ENCODE data around the gene SF3B3. TPM values are rescaled to one million over a fixed set of nuclear protein-coding genes. Genes with fewer than 3 reads are reported as not detected.

Gene SF3B3
- total and polyA plus RNA-seq, 10 of the 15 experiments (the other 5 are each of a cell fraction or from before 2014, with no cell fraction given): 134 to 453 (median 215) TPM

DNA sequence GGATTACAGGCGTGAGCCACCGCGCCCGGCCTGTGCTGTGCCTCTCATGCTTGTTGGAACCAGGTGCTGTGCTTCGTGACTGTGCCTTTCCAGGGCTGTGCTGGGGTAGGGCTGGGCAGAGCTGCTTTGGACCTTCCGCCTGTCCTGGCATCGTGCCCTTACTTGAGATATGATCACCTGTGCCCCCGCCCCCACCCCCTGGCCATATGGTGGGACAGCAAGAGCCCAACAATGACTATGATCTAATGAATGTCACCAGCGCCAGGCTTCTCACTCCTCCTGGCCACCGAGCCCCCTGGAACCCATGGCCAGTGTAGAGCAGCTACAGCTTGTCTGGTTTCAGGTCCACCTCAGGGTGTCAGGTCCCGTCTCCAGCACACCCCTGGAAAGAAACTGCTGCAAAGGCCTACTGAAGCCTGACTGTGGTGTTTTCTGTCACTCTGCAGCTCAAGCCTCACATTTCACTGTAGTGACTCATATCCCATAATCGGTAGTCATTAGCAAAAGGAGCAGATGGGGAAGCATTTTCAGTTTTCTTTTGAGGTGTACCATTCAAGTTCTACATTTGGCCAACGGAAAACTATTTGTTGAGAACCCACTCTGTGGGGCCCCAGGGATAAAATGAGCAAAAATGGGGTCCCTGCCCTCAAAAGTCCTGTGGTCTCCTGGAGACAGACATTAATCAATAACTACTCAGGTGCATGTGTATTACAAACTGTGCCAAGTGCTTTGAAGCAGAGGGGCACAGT, 47.2 kb upstream of the SF3B3 start (continued):
- peak; percentile 80 for TF ChIP-seq MEF2A (IDR thresholded peaks at IDR 0.05; ENCODE audit: insufficient read depth, low read depth, low read length)
- TF ChIP-seq SP1 (IDR thresholded peaks at IDR 0.05; ENCODE audit: low read depth, low read length): peak; percentile 37
- TF ChIP-seq KLF5 (IDR thresholded peaks at IDR 0.05; ENCODE audit: partially characterized antibody): no peak
- TF ChIP-seq NR2C1 (IDR thresholded peaks at IDR 0.05): no peak
- peak; percentile 86 for TF ChIP-seq RUNX3 (IDR thresholded peaks at IDR 0.05; ENCODE audit: low read length)
- TF ChIP-seq, protein P1, sequence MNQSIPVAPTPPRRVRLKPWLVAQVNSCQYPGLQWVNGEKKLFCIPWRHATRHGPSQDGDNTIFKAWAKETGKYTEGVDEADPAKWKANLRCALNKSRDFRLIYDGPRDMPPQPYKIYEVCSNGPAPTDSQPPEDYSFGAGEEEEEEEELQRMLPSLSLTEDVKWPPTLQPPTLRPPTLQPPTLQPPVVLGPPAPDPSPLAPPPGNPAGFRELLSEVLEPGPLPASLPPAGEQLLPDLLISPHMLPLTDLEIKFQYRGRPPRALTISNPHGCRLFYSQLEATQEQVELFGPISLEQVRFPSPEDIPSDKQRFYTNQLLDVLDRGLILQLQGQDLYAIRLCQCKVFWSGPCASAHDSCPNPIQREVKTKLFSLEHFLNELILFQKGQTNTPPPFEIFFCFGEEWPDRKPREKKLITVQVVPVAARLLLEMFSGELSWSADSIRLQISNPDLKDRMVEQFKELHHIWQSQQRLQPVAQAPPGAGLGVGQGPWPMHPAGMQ (IDR thresholded peaks at IDR 0.05; ENCODE audit: borderline replicate concordance): no peak
- TF ChIP-seq NFYB (IDR thresholded peaks at IDR 0.05; ENCODE audit: insufficient read depth, low read depth, low read length): no peak
- TF ChIP-seq KAT2A (conservative IDR thresholded peaks at IDR 0.05; ENCODE audit: control insufficient read depth, low read depth, low read length): no peak
- no peak for TF ChIP-seq EZH2 (IDR thresholded peaks at IDR 0.05; ENCODE audit: borderline replicate concordance, control insufficient read depth, low read depth, low read length)
- TF ChIP-seq, protein P2, sequence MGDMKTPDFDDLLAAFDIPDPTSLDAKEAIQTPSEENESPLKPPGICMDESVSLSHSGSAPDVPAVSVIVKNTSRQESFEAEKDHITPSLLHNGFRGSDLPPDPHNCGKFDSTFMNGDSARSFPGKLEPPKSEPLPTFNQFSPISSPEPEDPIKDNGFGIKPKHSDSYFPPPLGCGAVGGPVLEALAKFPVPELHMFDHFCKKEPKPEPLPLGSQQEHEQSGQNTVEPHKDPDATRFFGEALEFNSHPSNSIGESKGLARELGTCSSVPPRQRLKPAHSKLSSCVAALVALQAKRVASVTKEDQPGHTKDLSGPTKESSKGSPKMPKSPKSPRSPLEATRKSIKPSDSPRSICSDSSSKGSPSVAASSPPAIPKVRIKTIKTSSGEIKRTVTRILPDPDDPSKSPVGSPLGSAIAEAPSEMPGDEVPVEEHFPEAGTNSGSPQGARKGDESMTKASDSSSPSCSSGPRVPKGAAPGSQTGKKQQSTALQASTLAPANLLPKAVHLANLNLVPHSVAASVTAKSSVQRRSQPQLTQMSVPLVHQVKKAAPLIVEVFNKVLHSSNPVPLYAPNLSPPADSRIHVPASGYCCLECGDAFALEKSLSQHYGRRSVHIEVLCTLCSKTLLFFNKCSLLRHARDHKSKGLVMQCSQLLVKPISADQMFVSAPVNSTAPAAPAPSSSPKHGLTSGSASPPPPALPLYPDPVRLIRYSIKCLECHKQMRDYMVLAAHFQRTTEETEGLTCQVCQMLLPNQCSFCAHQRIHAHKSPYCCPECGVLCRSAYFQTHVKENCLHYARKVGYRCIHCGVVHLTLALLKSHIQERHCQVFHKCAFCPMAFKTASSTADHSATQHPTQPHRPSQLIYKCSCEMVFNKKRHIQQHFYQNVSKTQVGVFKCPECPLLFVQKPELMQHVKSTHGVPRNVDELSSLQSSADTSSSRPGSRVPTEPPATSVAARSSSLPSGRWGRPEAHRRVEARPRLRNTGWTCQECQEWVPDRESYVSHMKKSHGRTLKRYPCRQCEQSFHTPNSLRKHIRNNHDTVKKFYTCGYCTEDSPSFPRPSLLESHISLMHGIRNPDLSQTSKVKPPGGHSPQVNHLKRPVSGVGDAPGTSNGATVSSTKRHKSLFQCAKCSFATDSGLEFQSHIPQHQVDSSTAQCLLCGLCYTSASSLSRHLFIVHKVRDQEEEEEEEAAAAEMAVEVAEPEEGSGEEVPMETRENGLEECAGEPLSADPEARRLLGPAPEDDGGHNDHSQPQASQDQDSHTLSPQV (IDR thresholded peaks at IDR 0.05): no peak
- TF ChIP-seq, protein P3, sequence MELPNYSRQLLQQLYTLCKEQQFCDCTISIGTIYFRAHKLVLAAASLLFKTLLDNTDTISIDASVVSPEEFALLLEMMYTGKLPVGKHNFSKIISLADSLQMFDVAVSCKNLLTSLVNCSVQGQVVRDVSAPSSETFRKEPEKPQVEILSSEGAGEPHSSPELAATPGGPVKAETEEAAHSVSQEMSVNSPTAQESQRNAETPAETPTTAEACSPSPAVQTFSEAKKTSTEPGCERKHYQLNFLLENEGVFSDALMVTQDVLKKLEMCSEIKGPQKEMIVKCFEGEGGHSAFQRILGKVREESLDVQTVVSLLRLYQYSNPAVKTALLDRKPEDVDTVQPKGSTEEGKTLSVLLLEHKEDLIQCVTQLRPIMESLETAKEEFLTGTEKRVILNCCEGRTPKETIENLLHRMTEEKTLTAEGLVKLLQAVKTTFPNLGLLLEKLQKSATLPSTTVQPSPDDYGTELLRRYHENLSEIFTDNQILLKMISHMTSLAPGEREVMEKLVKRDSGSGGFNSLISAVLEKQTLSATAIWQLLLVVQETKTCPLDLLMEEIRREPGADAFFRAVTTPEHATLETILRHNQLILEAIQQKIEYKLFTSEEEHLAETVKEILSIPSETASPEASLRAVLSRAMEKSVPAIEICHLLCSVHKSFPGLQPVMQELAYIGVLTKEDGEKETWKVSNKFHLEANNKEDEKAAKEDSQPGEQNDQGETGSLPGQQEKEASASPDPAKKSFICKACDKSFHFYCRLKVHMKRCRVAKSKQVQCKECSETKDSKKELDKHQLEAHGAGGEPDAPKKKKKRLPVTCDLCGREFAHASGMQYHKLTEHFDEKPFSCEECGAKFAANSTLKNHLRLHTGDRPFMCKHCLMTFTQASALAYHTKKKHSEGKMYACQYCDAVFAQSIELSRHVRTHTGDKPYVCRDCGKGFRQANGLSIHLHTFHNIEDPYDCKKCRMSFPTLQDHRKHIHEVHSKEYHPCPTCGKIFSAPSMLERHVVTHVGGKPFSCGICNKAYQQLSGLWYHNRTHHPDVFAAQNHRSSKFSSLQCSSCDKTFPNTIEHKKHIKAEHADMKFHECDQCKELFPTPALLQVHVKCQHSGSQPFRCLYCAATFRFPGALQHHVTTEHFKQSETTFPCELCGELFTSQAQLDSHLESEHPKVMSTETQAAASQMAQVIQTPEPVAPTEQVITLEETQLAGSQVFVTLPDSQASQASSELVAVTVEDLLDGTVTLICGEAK (IDR thresholded peaks at IDR 0.05; ENCODE audit: borderline replicate concordance): peak; percentile 25; the same call in 1 of the 2 replicates
- TF ChIP-seq FOS (IDR thresholded peaks at IDR 0.05; ENCODE audit: borderline replicate concordance, extremely low read depth, insufficient read length): no peak
- TF ChIP-seq WRNIP1 (IDR thresholded peaks at IDR 0.05; ENCODE audit: borderline replicate concordance, low read depth, low read length): no peak
- no peak for TF ChIP-seq ESRRA (IDR thresholded peaks at IDR 0.05; ENCODE audit: low read length)
- peak; percentile 78 for TF ChIP-seq SMARCA5 (IDR thresholded peaks at IDR 0.05)
- TF ChIP-seq DPF2 (IDR thresholded peaks at IDR 0.05): peak; percentile 94
- no peak; the same call in 1 of the 2 replicates for TF ChIP-seq TCF7 (IDR thresholded peaks at IDR 0.05; ENCODE audit: borderline replicate concordance)
- no peak for TF ChIP-seq HCFC1 (IDR thresholded peaks at IDR 0.05; ENCODE audit: low read length)
- TF ChIP-seq CBX5 (IDR thresholded peaks at IDR 0.05; ENCODE audit: low read depth): no peak; the same call in 1 of the 2 replicates
- TF ChIP-seq, protein P4, sequence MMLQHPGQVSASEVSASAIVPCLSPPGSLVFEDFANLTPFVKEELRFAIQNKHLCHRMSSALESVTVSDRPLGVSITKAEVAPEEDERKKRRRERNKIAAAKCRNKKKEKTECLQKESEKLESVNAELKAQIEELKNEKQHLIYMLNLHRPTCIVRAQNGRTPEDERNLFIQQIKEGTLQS (IDR thresholded peaks at IDR 0.05; ENCODE audit: borderline replicate concordance, extremely low read depth, low read depth, low read length): no peak

Measured in GM12878 (cell line).